DND-41 (cell line): Measurements from ENCODE around the gene IL1B.

Experiments used
- EZH2 ChIP-seq: IDR thresholded peaks from 3 replicates; pipeline ENCODE4 v1.6.1; 2012; ENCODE audit warnings: borderline replicate concordance, low read depth, mild to moderate bottlenecking, moderate library complexity, low read length, inconsistent platforms; ENCODE audit not compliant: severe bottlenecking
- TF ChIP-seq, protein P1 (sequence below): IDR thresholded peaks from 2 replicates; pipeline ENCODE4 v1.5.1; 2012; ENCODE audit warnings: borderline replicate concordance, low read length, moderate library complexity, mild to moderate bottlenecking; ENCODE audit not compliant: poor library complexity, severe bottlenecking; ENCODE audit errors: extremely low read depth

DNA sequence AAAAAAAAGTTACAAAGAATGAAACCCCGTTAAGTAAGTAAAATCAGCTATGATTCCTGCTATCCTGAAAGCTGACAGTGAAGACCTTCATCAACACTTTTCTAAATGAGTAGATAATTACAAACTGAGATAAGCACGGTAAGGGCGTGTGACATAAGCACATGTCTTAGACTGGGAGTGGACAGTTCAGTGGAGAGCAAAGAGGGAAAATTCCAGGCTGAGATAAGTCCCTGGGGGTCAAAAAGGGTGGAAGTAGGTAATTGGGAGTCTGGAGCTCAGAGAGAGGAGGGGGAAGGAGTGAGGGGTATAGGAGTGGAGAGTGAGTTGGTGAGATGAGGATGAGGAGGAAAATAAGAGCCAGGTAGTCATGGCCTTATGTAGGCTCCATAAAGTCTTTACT lies 47.9 kb downstream of the IL1B start:
- TF ChIP-seq, protein P1, sequence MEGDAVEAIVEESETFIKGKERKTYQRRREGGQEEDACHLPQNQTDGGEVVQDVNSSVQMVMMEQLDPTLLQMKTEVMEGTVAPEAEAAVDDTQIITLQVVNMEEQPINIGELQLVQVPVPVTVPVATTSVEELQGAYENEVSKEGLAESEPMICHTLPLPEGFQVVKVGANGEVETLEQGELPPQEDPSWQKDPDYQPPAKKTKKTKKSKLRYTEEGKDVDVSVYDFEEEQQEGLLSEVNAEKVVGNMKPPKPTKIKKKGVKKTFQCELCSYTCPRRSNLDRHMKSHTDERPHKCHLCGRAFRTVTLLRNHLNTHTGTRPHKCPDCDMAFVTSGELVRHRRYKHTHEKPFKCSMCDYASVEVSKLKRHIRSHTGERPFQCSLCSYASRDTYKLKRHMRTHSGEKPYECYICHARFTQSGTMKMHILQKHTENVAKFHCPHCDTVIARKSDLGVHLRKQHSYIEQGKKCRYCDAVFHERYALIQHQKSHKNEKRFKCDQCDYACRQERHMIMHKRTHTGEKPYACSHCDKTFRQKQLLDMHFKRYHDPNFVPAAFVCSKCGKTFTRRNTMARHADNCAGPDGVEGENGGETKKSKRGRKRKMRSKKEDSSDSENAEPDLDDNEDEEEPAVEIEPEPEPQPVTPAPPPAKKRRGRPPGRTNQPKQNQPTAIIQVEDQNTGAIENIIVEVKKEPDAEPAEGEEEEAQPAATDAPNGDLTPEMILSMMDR: no peak
- TF ChIP-seq EZH2: no peak
